Duodenal mucosa (tissue), 2 donors: ENCODE data around the gene THBD.

Experiments used
- H3K27ac ChIP-seq: one replicate; pipeline ENCODE4 v1.7.0; 2013; ENCODE audit warnings: low read depth, low read length
- H3K27me3 ChIP-seq, 2 donors: one replicate each; pipeline ENCODE4 v1.7.0; 2013; ENCODE audit warnings: low read length in 2 of 2, control low read depth in 1 of 2; ENCODE audit not compliant: insufficient read depth in 2 of 2, control insufficient read depth in 1 of 2
- H3K36me3 ChIP-seq, 2 donors: one replicate each; pipeline ENCODE4 v1.7.0; 2013; ENCODE audit warnings: low read length in 2 of 2, control low read depth in 1 of 2; ENCODE audit not compliant: insufficient read depth in 2 of 2, control insufficient read depth in 1 of 2
- H3K4me1 ChIP-seq, 2 donors: one replicate each; pipeline ENCODE4 v1.7.0; 2013; ENCODE audit warnings: low read length in 2 of 2, control low read depth in 1 of 2; ENCODE audit not compliant: insufficient read depth in 2 of 2, control insufficient read depth in 1 of 2
- H3K4me3 ChIP-seq, 2 donors: one replicate each; pipeline ENCODE4 v1.7.0; 2013; ENCODE audit warnings: low read length in 2 of 2, low read depth in 1 of 2
- H3K9ac ChIP-seq, 2 donors: one replicate each; pipeline ENCODE4 v1.7.0; 2013; ENCODE audit warnings: low read length in 2 of 2, low read depth in 1 of 2
- H3K9me3 ChIP-seq, 2 donors: one replicate each; pipeline ENCODE4 v1.7.0; 2013; ENCODE audit warnings: low read length in 2 of 2, control low read depth in 1 of 2; ENCODE audit not compliant: control insufficient read depth in 1 of 2

Gene THBD

GRCh38 chr20:23036371-23036770 is 13.1 kb downstream of the THBD start:
- no peaks in the 10 kb centered on the region for H3K9me3 ChIP-seq
- peaks cover 10 to 22% of the 10 kb centered on the region in 2 donors for H3K27me3 ChIP-seq
- H3K9ac ChIP-seq: no peak overlapping the region
- no peak overlapping the region for H3K27ac ChIP-seq
- no peaks in the 10 kb centered on the region for H3K36me3 ChIP-seq
- H3K4me3 ChIP-seq: no peak overlapping the region
- H3K4me1 ChIP-seq: no peaks in the 10 kb centered on the region

- peaks cover 10 to 22% of the 10 kb centered on the region in 2 donors for H3K27me3 ChIP-seq
- H3K9ac ChIP-seq: no peak overlapping the region
- H3K36me3 ChIP-seq: no peaks in the 10 kb centered on the region
- no peak overlapping the region for H3K27ac ChIP-seq
- H3K9me3 ChIP-seq: no peaks in the 10 kb centered on the region
- H3K4me1 ChIP-seq: no peaks in the 10 kb centered on the region
- H3K4me3 ChIP-seq: no peak overlapping the region
Observed at GRCh38 chr20:23035731-23036130, 13.7 kb downstream of the THBD start.

GRCh38 chr20:23034721-23035671 is 14.5 kb downstream of the THBD start, which contains the start of gene SSTR4:
TSS of gene SSTR4 (plus strand) at chr20:23035312. CDS start at chr20:23035484, 172 bp downstream.
- no peak within 1 kb of the TSS for H3K9ac ChIP-seq
- no peaks in the 10 kb centered on the region for H3K4me1 ChIP-seq
- H3K27ac ChIP-seq: no peak within 1 kb of the TSS
- no peaks in the 10 kb centered on the region for H3K9me3 ChIP-seq
- no peak within 1 kb of the TSS for H3K4me3 ChIP-seq
- H3K27me3 ChIP-seq: peaks cover 10 to 22% of the 10 kb centered on the region in 2 donors
- H3K36me3 ChIP-seq: no peaks in the 10 kb centered on the region

GRCh38 chr20:23033918-23034317 is 15.6 kb downstream of the THBD start:
- H3K9me3 ChIP-seq: no peaks in the 10 kb centered on the region
- no peaks in the 10 kb centered on the region for H3K36me3 ChIP-seq
- H3K4me1 ChIP-seq: no peaks in the 10 kb centered on the region
- peaks cover 7 to 22% of the 10 kb centered on the region in 2 donors for H3K27me3 ChIP-seq
- H3K27ac ChIP-seq: no peak overlapping the region
- H3K4me3 ChIP-seq: no peak overlapping the region
- no peak overlapping the region for H3K9ac ChIP-seq

- no peaks in the 10 kb centered on the region for H3K9me3 ChIP-seq
- no peak overlapping the region for H3K9ac ChIP-seq
- no peaks in the 10 kb centered on the region for H3K36me3 ChIP-seq
- H3K27me3 ChIP-seq: peaks cover 7 to 20% of the 10 kb centered on the region in 2 donors
- H3K4me3 ChIP-seq: no peak overlapping the region
- no peak overlapping the region for H3K27ac ChIP-seq
- H3K4me1 ChIP-seq: no peaks in the 10 kb centered on the region
Observed at GRCh38 chr20:23032750-23033078, 16.8 kb downstream of the THBD start.

- no peak overlapping the region for H3K9ac ChIP-seq
- no peaks in the 10 kb centered on the region for H3K4me1 ChIP-seq
- H3K9me3 ChIP-seq: no peaks in the 10 kb centered on the region
- no peak overlapping the region for H3K4me3 ChIP-seq
- H3K27ac ChIP-seq: no peak overlapping the region
- H3K27me3 ChIP-seq: peaks cover 7 to 15% of the 10 kb centered on the region in 2 donors
- no peaks in the 10 kb centered on the region for H3K36me3 ChIP-seq
Observed at GRCh38 chr20:23032056-23032749, 17.3 kb downstream of the THBD start.

GRCh38 chr20:23031346-23031745 is 18.1 kb downstream of the THBD start:
- no peaks in the 10 kb centered on the region for H3K36me3 ChIP-seq
- no peaks in the 10 kb centered on the region for H3K4me1 ChIP-seq
- H3K27ac ChIP-seq: no peak overlapping the region
- H3K9ac ChIP-seq: no peak overlapping the region
- H3K27me3 ChIP-seq: peaks cover under 1 to 6% of the 10 kb centered on the region in 2 donors
- no peak overlapping the region for H3K4me3 ChIP-seq
- no peaks in the 10 kb centered on the region for H3K9me3 ChIP-seq

GRCh38 chr20:23029324-23029723 is 20.1 kb downstream of the THBD start:
- H3K27ac ChIP-seq: no peak overlapping the region

GRCh38 chr20:23028392-23028791 is 21.1 kb downstream of the THBD start:
- Histone ChIP-seq H3K9ac (no peak overlapping the region), H3K4me3 (no peak overlapping the region), H3K27me3 (peaks cover 0 to 2% of the 10 kb centered on the region in 2 donors), H3K4me1 (no peaks in the 10 kb centered on the region), H3K36me3 (no peaks in the 10 kb centered on the region), H3K9me3 (no peaks in the 10 kb centered on the region), H3K27ac (no peak overlapping the region)

More at GRCh38 chr20:23029324-23029723, 20.1 kb downstream of the THBD start:
- Histone ChIP-seq H3K4me3 (no peak overlapping the region), H3K9me3 (no peaks in the 10 kb centered on the region), H3K27me3 (peaks cover 0 to 5% of the 10 kb centered on the region in 2 donors), H3K36me3 (no peaks in the 10 kb centered on the region), H3K4me1 (no peaks in the 10 kb centered on the region), H3K9ac (no peak overlapping the region)

- no peak overlapping the region for H3K27ac ChIP-seq
- no peaks in the 10 kb centered on the region for H3K4me1 ChIP-seq
- no peaks in the 10 kb centered on the region for H3K9me3 ChIP-seq
- H3K36me3 ChIP-seq: no peaks in the 10 kb centered on the region
- no peaks in the 10 kb centered on the region for H3K27me3 ChIP-seq
- H3K9ac ChIP-seq: no peak overlapping the region
- no peak overlapping the region for H3K4me3 ChIP-seq
Observed at GRCh38 chr20:23027721-23028120, 21.8 kb downstream of the THBD start.
